Mesothelial cell of epicardium (in vitro differentiated cells): ENCODE data around the gene ADRA1B. TPM values are rescaled to one million over a fixed set of nuclear protein-coding genes. Genes with fewer than 3 reads are reported as not detected.
"Not testable (repeated sequence)": the region's sequence is repeated elsewhere in the genome, so short reads cannot be mapped to it uniquely, and the experiment has no call there.

ENCODE experiments used
- DNase-seq, 2 experiments: peaks; one replicate each; pipeline ENCODE4 v3.0.0; 2021; ENCODE audit warnings: low spot score in 2 of 2; ENCODE audit not compliant: unreplicated experiment in 2 of 2
- H3K27ac Mint-ChIP-seq: 2 replicates; pipeline ENCODE4 v1.8.0; 2021; ENCODE audit warnings: mixed read lengths
- H3K27me3 Mint-ChIP-seq: 2 replicates; pipeline ENCODE4 v1.8.0; 2021; ENCODE audit warnings: low read depth, mixed read lengths
- H3K36me3 Mint-ChIP-seq: 2 replicates; pipeline ENCODE4 v1.8.0; 2021; ENCODE audit warnings: mixed read lengths
- H3K4me1 Mint-ChIP-seq: 2 replicates; pipeline ENCODE4 v1.8.0; 2021; ENCODE audit warnings: mixed read lengths
- H3K4me3 Mint-ChIP-seq: 2 replicates; pipeline ENCODE4 v1.8.0; 2021; ENCODE audit warnings: mild to moderate bottlenecking, moderate library complexity, mixed read lengths
- H3K9me3 Mint-ChIP-seq: 2 replicates; pipeline ENCODE4 v1.8.0; 2021; ENCODE audit warnings: mixed read lengths
- total RNA-seq: library from RNA; stranded (reverse); gene quantifications from 3 replicates; pipeline ENCODE4 v1.2.1, GENCODE V29; 2021
- TF ChIP-seq, protein P1 (sequence below): fragments of 200-600 bp; sonication (generic); IDR thresholded peaks from one replicate; pipeline ENCODE4 v1.5.0; 2021; ENCODE audit warnings: antibody characterized with exemption; ENCODE audit not compliant: unreplicated experiment

The ADRA1B gene
- total RNA-seq, 1 donor from 2014 or later: 2.5 TPM

DNA sequence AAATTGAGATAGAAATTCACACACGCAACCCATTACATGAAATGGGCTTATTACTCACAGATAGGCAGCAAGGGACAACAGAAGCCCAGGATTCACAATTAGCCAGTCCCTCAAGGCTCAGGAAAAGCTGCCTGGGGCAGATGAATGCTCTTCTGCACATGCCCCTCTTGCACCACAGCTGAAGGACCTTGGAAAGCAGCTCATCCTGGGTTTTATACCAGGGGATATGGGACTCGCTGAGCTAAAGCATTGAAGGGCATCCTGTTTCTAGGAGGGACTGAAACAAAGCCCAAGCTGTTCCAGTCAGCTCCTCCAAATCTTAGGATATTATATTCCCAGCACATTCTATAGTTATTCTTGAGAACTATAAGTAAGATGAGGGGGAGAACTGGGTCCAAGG is 76.9 kb downstream of the ADRA1B start:
- Mint-ChIP-seq H3K4me1 (no peaks in the 10 kb centered on the region), H3K27me3 (peaks cover 23% of the 10 kb centered on the region), H3K4me3 (no peak overlapping the region), H3K27ac (no peak overlapping the region), H3K36me3 (no peaks in the 10 kb centered on the region), H3K9me3 (peaks cover 14% of the 10 kb centered on the region)
- TF ChIP-seq, protein P1, sequence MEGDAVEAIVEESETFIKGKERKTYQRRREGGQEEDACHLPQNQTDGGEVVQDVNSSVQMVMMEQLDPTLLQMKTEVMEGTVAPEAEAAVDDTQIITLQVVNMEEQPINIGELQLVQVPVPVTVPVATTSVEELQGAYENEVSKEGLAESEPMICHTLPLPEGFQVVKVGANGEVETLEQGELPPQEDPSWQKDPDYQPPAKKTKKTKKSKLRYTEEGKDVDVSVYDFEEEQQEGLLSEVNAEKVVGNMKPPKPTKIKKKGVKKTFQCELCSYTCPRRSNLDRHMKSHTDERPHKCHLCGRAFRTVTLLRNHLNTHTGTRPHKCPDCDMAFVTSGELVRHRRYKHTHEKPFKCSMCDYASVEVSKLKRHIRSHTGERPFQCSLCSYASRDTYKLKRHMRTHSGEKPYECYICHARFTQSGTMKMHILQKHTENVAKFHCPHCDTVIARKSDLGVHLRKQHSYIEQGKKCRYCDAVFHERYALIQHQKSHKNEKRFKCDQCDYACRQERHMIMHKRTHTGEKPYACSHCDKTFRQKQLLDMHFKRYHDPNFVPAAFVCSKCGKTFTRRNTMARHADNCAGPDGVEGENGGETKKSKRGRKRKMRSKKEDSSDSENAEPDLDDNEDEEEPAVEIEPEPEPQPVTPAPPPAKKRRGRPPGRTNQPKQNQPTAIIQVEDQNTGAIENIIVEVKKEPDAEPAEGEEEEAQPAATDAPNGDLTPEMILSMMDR: no peak
- no peak for DNase-seq

DNA sequence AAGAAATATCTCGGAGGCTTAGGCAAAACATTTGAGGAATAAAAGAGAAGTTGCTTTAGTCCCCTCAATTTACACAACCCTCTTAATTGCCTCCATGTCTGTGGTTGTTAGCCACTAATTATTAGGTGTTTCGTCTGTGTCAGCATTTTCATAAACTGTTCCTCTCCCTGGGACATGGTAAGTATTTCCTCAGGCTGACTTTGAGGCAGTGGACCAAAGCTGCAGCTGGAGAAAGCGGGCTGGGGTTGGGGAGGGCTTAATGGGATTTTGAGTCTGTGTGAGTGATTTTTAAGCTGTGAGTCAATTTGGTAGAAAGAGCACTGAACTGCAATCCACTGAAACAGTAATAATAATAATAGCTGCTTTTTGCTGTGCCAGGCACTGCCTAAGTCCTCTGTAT is 79.6 kb downstream of the ADRA1B start:
- no peak overlapping the region for H3K4me3 Mint-ChIP-seq
- TF ChIP-seq, protein P1: no peak
- H3K4me1 Mint-ChIP-seq: no peaks in the 10 kb centered on the region
- no peaks in the 10 kb centered on the region for H3K36me3 Mint-ChIP-seq
- H3K9me3 Mint-ChIP-seq: peaks cover 14% of the 10 kb centered on the region
- DNase-seq: no peak
- H3K27me3 Mint-ChIP-seq: peaks cover 18% of the 10 kb centered on the region
- H3K27ac Mint-ChIP-seq: no peak overlapping the region

DNA sequence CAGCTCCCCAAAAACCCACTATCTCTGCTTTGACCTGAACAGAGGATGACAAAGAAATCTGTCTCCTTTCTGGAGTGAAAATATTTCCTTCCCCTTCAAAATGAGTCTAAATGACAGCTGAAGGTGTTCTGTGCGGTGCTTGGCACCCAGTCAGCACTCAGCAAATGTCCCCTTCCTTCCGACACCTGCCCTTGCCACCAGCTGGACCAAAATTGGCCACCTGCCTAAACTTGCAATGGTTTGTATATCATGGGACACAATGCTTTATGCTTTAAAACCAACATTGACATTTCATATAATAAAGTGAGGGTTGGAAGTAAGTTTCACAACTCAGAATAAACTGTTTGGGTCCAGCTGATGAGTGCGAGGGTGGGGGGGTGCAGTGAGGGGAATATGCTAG is 85.2 kb downstream of the ADRA1B start:
- Mint-ChIP-seq H3K4me3 (no peak overlapping the region), H3K27ac (no peak overlapping the region), H3K9me3 (no peaks in the 10 kb centered on the region), H3K36me3 (no peaks in the 10 kb centered on the region), H3K27me3 (peaks cover 10% of the 10 kb centered on the region), H3K4me1 (no peaks in the 10 kb centered on the region)
- TF ChIP-seq, protein P1: no peak
- DNase-seq: no peak

DNA sequence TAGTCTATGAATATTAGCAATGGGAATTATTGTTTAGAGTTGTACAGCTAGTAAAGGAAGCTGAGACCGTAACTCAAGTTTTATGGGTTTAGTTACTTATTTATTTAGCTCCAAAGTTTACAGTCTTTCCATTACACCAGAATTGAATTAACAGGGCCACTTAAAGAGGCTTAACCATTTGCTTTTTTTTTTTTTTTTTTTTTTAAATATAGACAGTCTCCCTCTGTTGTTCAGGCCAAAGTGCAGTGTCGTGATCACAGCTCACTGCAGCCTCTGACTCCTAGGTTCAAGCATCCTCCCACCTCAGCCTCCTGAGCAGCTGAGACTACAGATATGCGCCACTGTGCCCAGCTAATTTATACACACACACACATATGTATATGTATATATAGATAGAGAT is 91.2 kb downstream of the ADRA1B start:
- Mint-ChIP-seq H3K27ac (no peak overlapping the region), H3K9me3 (no peaks in the 10 kb centered on the region), H3K27me3 (no peaks in the 10 kb centered on the region), H3K4me1 (peaks cover 21% of the 10 kb centered on the region), H3K36me3 (no peaks in the 10 kb centered on the region), H3K4me3 (no peak overlapping the region)
- no peak for DNase-seq
- TF ChIP-seq, protein P1: no peak

DNA sequence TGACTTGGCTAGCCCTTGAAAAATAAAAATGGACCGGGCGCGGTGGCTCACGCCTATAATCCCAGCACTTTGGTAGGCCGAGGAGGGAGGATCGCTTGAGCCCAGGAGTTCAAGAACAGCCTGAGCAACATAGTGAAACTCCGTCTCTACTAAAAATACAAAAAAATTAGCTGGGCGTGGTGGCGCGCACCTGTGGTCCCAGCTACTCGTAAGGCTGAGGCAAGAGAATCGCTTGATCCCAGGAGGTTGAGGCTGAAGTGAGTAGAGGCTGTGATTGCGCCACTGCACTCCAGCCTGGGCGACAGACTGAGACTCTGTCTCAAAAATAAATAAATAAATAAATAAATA is 92.2 kb downstream of the ADRA1B start:
- H3K4me3 Mint-ChIP-seq, DNase-seq, H3K9me3 Mint-ChIP-seq, H3K36me3 Mint-ChIP-seq, H3K27me3 Mint-ChIP-seq: not testable (repeated sequence)
- H3K27ac Mint-ChIP-seq: peak overlapping the region; percentile 10
- H3K4me1 Mint-ChIP-seq: peaks cover 21% of the 10 kb centered on the region

DNA sequence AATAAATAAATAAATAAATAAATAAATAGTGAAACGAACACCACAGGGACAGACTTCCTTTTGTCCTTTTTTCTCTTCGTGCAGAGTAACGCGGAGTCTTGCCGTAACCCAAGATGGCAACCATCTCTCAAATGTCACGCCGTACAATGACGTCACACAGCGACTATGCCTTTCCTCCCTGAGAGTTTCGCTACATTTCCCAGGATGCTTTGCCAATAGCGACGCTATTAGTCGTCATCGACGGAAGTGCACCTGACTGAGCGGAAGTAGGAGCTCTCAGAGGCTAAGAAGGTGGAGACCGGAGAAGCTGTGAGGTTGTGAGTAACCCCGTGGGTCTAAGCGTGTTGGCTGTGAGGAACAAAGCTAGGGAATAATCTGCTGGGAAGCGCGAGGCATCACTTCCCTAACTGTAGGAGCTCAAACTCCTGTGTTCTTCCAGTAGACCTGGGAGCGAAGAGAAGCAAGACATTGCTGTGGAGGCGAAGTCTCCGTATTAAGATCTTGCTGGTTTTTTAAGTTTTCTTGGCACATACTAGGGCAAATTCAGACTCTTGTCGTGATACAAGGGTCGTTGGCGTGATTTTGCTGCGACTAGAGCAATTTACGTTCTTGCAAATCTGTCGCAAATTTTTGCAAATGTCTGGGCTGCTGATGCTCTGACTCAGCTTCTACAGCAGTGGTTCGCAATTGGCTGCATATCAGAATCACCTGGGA is 92.8 kb downstream of the ADRA1B start, which contains the start of gene TTC1:
TTC1 (plus strand) TSS at position 263 of the 714 bp plus-strand sequence. CDS start 1,390 bp downstream, outside the sequence.
- Mint-ChIP-seq H3K4me1 (peaks cover 21% of the 10 kb centered on the region), H3K27ac (peak within 1 kb of the TSS; percentile 99), H3K36me3 (peaks cover 2% of the 10 kb centered on the region), H3K27me3 (no peaks in the 10 kb centered on the region), H3K4me3 (peak within 1 kb of the TSS; percentile 89), H3K9me3 (no peaks in the 10 kb centered on the region)
- peak; percentile 82 to 87 for DNase-seq
- TF ChIP-seq, protein P1: no peak
